Mucosa of rectum (tissue), 2 donors: ENCODE data around the gene GARNL3.

ENCODE experiments used
- H3K27ac ChIP-seq, 2 donors: one replicate each; pipeline ENCODE4 v1.7.0; 2013; ENCODE audit warnings: inconsistent platforms in 2 of 2, low read depth in 2 of 2, low read length in 2 of 2
- H3K27me3 ChIP-seq, 2 donors: one replicate each; pipeline ENCODE4 v1.7.0; 2013; ENCODE audit warnings: low read length in 2 of 2; ENCODE audit not compliant: control insufficient read depth in 2 of 2, insufficient read depth in 2 of 2
- H3K36me3 ChIP-seq, 2 donors: one replicate each; pipeline ENCODE4 v1.7.0; 2013; ENCODE audit warnings: low read length in 2 of 2; ENCODE audit not compliant: control insufficient read depth in 2 of 2, insufficient read depth in 2 of 2
- H3K4me1 ChIP-seq, 2 donors: one replicate each; pipeline ENCODE4 v1.7.0; 2013; ENCODE audit warnings: low read length in 2 of 2, mild to moderate bottlenecking in 1 of 2; ENCODE audit not compliant: control insufficient read depth in 2 of 2, insufficient read depth in 2 of 2
- H3K4me3 ChIP-seq, 2 donors: one replicate each; pipeline ENCODE4 v1.7.0; 2013; ENCODE audit warnings: low read length in 2 of 2
- H3K9ac ChIP-seq, 2 donors: one replicate each; pipeline ENCODE4 v1.7.0; 2013; ENCODE audit warnings: low read length in 2 of 2, low read depth in 1 of 2, mild to moderate bottlenecking in 1 of 2
- H3K9me3 ChIP-seq, 2 donors: one replicate each; pipeline ENCODE4 v1.7.0; 2013; ENCODE audit warnings: low read length in 2 of 2; ENCODE audit not compliant: control insufficient read depth in 2 of 2
- donor health status: healthy.
- donor health status: Normal muscosa, but diverticular disease.

The GARNL3 gene

DNA sequence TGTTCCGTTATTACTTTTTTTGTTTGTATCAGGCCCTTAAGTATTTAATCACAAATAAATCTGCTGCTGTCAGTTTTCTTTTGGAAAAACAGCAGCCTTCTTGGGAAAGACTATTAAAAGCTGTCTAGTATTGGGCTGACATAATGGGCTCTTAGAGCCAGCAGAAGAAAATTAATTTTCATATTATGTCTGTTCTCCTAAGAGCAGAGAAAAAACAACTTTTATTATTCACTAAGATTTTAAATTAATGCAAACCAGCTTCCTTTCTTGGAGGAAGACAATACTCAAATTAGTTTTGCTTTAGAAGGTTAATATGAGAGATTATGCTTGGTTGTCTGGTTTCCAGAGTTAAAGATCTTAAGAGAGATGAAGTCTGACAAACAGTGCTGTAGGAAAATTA lies 30.6 kb upstream of the GARNL3 start:
- Histone ChIP-seq H3K4me1 (no peaks in the 10 kb centered on the region), H3K9ac (no peak overlapping the region), H3K27me3 (no peaks in the 10 kb centered on the region), H3K36me3 (no peaks in the 10 kb centered on the region), H3K4me3 (no peak overlapping the region), H3K9me3 (no peaks in the 10 kb centered on the region), H3K27ac (no peak overlapping the region)

DNA sequence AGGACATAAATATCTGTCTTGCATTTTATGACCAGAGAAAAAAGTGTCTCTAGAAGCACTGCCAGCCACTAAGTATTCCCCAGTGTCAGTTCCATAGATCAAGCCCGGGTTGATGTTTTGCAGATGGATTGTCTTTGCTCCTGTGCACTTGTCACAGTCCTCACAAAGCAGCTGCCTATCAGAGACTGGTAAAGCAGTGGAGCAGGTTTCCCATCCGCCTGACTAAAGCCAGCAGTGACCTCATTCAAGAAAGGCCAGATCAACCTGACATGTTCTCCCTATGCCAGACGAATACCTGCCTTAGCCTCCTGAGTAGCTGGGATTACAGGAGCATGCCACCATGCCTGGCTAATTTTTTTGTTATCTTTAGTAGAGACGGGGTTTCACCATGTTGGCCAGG lies 26.8 kb upstream of the GARNL3 start:
- Histone ChIP-seq H3K4me1 (no peaks in the 10 kb centered on the region), H3K36me3 (no peaks in the 10 kb centered on the region), H3K9ac (no peak overlapping the region), H3K27me3 (no peaks in the 10 kb centered on the region), H3K9me3 (no peaks in the 10 kb centered on the region), H3K4me3 (no peak overlapping the region), H3K27ac (no peak overlapping the region)

DNA sequence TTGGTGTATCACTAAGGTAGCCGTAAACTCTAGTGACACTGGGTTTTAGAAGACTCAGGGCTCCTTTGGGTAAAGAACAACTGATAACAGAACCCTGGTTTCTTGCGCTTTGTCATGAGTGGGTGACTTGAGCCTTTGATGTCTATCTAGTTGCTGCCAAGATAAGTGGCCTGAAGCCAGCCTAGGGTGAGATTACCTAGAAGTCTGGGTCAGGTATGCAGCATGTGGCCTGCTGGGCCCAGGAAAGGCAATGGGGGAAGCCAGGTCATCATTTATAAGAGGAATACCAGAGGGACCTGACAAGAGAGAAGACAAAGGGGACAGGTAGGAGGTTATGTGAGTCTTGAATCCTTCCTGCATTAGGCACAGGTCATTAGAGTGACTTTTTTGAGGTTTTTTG lies 23.2 kb upstream of the GARNL3 start:
- H3K9ac ChIP-seq, result no peak overlapping the region
- no peak overlapping the region for H3K27ac ChIP-seq
- no peak overlapping the region for H3K4me3 ChIP-seq
- H3K4me1 ChIP-seq, result peaks cover 4 to 12% of the 10 kb centered on the region in 2 donors
- no peaks in the 10 kb centered on the region for H3K27me3 ChIP-seq
- no peaks in the 10 kb centered on the region for H3K36me3 ChIP-seq
- H3K9me3 ChIP-seq, result no peaks in the 10 kb centered on the region

DNA sequence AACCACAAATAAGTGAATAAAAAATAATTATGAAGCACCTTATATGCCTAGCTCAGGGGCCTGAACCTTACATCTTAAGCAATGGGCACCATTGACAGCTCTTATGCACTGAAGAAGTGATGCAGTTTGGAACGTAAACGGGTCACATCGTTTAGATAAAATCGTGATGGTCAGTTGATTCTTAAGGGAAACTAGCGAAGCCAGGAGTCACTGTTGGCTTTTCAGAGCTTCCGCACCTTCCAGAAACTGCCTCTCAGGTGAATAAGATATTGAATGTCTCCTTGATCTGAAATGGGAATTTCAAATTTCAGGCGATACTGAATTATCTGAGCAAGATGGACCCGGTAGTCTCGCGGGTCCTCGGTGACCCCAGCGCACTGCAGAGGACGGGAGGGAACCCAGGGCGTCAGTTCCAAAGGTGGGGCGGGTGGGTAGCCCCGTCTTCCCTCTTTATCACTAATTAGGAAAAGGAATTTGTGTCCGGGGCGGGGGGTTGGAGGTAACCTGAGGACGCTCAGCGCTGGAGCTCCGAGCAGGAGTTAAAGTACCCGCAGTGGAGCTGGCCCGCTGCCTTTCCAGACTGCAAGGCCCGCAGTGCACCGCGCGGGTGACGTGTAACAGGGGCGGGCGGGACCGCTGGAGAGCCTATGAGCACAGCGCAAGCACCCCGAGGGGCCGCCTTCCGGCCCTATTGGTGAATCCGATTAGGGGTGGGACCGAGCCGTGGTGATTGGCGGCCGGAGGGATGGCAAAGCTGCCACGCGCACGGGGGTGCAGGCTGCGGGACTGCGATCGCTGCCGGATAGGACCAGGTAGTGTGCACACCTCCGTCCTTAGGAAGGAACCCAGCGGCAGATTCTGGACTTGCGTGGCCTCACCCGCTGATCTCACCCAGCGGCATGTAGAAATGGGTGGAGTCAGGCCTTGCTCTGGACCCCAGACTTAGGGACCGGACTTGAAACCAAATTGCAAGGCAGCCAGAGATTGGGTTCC lies 19.7 kb upstream of the GARNL3 start:
- Histone ChIP-seq H3K36me3 (no peaks in the 10 kb centered on the region), H3K4me3 (peak overlapping the region; percentile 78 to 92), H3K4me1 (peaks cover 4 to 12% of the 10 kb centered on the region in 2 donors), H3K27me3 (no peaks in the 10 kb centered on the region), H3K27ac (peak overlapping the region; percentile 55 to 56), H3K9me3 (no peaks in the 10 kb centered on the region), H3K9ac (peak overlapping the region; percentile 66 to 77)

DNA sequence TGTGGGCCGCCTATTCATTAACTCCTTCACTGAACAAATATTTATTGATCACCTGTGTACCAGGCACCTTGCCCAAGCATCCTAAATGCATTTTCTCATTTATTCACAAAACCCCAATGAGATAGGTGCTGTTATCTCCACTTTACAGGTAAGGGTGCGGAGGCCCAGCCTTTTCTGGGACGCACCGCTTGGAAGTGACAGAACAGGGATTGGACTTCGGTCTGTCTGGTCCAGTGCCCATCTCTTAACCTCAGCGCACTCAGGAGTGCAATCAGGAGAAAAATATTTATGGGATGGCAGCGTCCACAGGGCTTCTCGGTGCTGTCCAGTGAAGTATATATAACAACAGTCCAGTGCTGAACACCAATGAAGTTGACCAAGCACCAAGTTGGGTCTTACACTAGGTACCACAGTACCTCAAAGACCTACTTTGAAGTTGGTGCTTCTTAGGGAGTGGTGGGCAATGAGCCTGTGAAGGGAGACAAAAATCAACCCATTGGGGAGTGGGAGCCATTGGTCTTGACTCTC lies 18.9 kb upstream of the GARNL3 start:
- Histone ChIP-seq H3K27me3 (no peaks in the 10 kb centered on the region), H3K4me1 (peaks cover 4 to 12% of the 10 kb centered on the region in 2 donors), H3K36me3 (no peaks in the 10 kb centered on the region), H3K27ac (no peak overlapping the region), H3K9ac (peak overlapping the region in 1 of 2 donors; percentile 36), H3K9me3 (no peaks in the 10 kb centered on the region), H3K4me3 (peak overlapping the region; percentile 78 to 92)

DNA sequence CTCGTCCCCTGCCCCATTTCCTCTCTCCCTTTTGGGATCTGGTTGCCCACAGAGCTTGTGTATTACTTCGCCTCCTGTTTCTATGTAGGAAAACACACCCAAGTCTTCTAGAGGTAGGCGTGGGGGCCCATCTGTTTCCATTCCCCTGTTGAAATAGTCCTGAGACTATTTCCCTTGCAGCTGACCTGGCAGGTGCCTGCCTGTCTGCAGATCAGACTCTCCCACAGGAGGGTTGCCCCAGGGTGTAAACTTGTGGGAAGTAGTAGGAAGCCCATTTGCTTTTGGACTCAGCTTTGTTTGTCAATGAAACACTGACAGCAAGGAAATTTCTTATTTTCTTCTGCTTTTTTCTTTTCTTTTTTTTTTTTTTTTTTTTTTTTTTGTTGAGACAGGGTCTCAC lies 16.3 kb upstream of the GARNL3 start:
- Histone ChIP-seq H3K4me3 (no peak overlapping the region), H3K9me3 (no peaks in the 10 kb centered on the region), H3K9ac (no peak overlapping the region), H3K27ac (no peak overlapping the region), H3K36me3 (no peaks in the 10 kb centered on the region), H3K27me3 (no peaks in the 10 kb centered on the region), H3K4me1 (peaks cover 4 to 12% of the 10 kb centered on the region in 2 donors)

DNA sequence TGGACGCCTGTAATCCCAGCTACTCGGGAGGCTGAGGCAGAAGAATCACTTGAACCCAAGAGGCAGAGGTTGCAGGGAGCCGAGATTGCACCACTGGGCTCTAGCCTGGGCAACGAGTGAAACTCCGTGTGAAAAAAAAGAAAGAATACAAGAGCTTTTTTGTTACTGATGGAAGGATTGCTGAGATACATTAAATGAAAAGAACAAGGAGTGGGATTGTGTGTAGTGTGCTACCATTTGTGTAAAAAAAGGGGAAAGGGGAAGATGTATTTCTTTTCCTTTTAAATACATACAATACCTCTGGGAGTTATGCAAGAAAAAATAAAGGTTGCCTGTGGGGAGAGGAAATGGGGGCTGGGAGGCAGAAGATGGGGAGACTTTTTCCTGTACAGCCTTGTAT lies 14.7 kb upstream of the GARNL3 start:
- Histone ChIP-seq H3K36me3 (no peaks in the 10 kb centered on the region), H3K9ac (no peak overlapping the region), H3K27me3 (no peaks in the 10 kb centered on the region), H3K4me1 (peaks cover 4 to 8% of the 10 kb centered on the region in 2 donors), H3K4me3 (no peak overlapping the region), H3K27ac (no peak overlapping the region), H3K9me3 (no peaks in the 10 kb centered on the region)

DNA sequence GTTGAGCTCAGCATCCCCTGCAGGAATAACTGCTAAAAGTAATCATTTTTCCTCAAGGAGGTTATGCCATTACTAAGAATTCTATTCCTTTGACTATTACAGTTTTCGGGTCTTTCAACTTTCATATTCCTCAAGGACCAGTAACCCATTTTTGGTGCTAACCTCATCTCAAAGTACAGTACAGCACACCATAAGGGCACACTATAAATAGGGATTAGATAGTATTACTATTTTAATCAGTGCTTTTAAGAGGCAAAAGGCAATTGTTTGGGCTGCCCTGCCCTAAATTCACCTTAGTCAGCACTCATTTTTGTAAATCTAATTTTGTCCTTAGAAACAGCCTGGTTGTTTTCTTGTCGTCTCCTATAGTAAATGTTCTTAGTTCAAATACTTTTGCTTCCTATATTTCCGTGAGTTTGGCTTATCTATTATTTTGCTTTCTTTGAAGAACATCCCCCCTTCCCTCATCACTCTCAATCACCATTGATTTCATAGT lies 13.6 kb upstream of the GARNL3 start:
- no peaks in the 10 kb centered on the region for H3K4me1 ChIP-seq
- H3K4me3 ChIP-seq, result no peak overlapping the region
- no peaks in the 10 kb centered on the region for H3K27me3 ChIP-seq
- H3K27ac ChIP-seq, result no peak overlapping the region
- H3K9me3 ChIP-seq, result no peaks in the 10 kb centered on the region
- no peaks in the 10 kb centered on the region for H3K36me3 ChIP-seq
- no peak overlapping the region for H3K9ac ChIP-seq

DNA sequence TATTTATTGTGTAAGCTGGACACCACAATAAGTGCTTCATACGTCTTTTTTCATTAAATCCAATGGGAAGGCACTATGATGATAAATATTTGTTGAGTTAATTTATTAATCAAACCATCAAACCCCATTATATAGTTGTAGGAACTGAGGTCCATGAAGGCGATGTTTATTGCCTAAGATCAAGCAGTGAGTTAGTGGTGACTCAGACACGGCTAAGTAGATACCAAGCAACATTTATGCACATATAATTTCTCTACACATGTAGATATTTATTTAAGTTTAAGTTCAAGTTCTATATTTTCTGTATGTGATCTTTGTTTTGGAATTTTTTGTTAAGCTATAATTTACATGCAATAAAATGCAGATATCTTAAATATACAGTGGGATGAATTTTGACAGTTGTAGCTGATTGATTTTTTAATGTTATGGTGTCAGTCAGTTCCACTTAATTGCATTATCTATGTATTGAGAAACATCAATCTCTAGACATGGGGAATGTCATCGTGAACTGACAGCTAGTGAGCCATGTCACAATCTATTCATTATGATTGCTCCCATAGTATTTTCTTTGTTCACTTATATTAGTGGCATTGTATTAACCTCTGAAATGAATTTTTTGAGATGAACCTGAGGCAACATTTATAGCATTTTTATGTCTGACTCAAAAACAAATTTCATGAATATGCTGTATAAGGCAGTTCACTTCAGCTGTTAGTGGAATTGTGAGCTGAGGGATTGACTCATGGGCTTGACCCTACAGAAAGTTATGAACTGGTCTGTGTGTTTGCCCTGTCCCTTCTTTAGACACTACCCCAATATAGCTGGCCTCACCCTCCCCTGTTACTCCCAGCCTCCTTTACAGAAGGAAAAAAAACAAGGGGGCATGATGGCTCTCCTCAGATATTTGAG lies 11.9 kb upstream of the GARNL3 start:
- H3K27ac ChIP-seq, result no peak overlapping the region
- no peaks in the 10 kb centered on the region for H3K36me3 ChIP-seq
- no peaks in the 10 kb centered on the region for H3K27me3 ChIP-seq
- no peaks in the 10 kb centered on the region for H3K4me1 ChIP-seq
- no peak overlapping the region for H3K9ac ChIP-seq
- H3K9me3 ChIP-seq, result no peaks in the 10 kb centered on the region
- no peak overlapping the region for H3K4me3 ChIP-seq
